K562 (cell line): ENCODE measurements around the gene MATCAP1. TPM values are rescaled to one million over a fixed set of nuclear protein-coding genes. Genes with fewer than 3 reads are reported as not detected.

ENCODE experiments used
- CBFA2T2 ChIP-seq: fragments of 450-650 bp; conservative IDR thresholded peaks from 2 replicates; pipeline ENCODE4 v1.6.1; 2017; ENCODE audit warnings: mild to moderate bottlenecking
- CBX2 ChIP-seq: fragments of 200-600 bp; sonication (generic); IDR thresholded peaks from one replicate; pipeline ENCODE4 v1.6.1; 2012; ENCODE audit warnings: mild to moderate bottlenecking, low read length, inconsistent platforms; ENCODE audit not compliant: insufficient read depth, poor library complexity, severe bottlenecking
- DIDO1 ChIP-seq: fragments of 450-650 bp; IDR thresholded peaks from 2 replicates; pipeline ENCODE4 v1.6.1; 2016; ENCODE audit warnings: low read depth, missing biosample characterization, missing genetic modification characterization
- E2F3 ChIP-seq: fragments of 250-450 bp; sonication (Bioruptor Pico); IDR thresholded peaks from 2 replicates; pipeline ENCODE4 v1.4.0; 2020; ENCODE audit warnings: mild to moderate bottlenecking
- GATA2 ChIP-seq: sonication (generic); formaldehyde crosslinking; IDR thresholded peaks from 2 replicates; pipeline ENCODE4 v1.4.0; 2020; ENCODE audit warnings: mild to moderate bottlenecking, missing genetic modification reagents
- HMGN3 ChIP-seq: IDR thresholded peaks from 2 replicates; pipeline ENCODE4 v1.6.1; 2011; ENCODE audit warnings: borderline replicate concordance, low read depth, mild to moderate bottlenecking, mixed read lengths, low read length; ENCODE audit not compliant: insufficient read length; ENCODE audit errors: extremely low read depth
- L3MBTL2 ChIP-seq: fragments of 450-650 bp; IDR thresholded peaks from 2 replicates; pipeline ENCODE4 v1.6.1; 2016; ENCODE audit warnings: mild to moderate bottlenecking, moderate library complexity
- PHB ChIP-seq: fragments of 250-450 bp; sonication (Bioruptor Pico); IDR thresholded peaks from 2 replicates; pipeline ENCODE4 v1.5.0; 2021
- PHF8 ChIP-seq: fragments of 200-600 bp; sonication (generic); IDR thresholded peaks from 2 replicates; pipeline ENCODE4 v1.6.1; 2012; ENCODE audit warnings: mixed run types, mild to moderate bottlenecking, inconsistent platforms, low read length, moderate library complexity, borderline replicate concordance
- PML ChIP-seq: IDR thresholded peaks from 2 replicates; pipeline ENCODE4 v1.6.1; 2012; ENCODE audit warnings: low read length, inconsistent platforms
- POLR3A ChIP-seq: IDR thresholded peaks from 2 replicates; pipeline ENCODE4 v1.6.1; 2011; ENCODE audit warnings: borderline replicate concordance, mild to moderate bottlenecking, moderate library complexity; ENCODE audit not compliant: insufficient read length, insufficient read depth; ENCODE audit errors: extremely low read depth
- RBFOX2 ChIP-seq: fragments of 200-400 bp; formaldehyde crosslinking; IDR thresholded peaks from 2 replicates; pipeline ENCODE4 v1.6.1; 2017; ENCODE audit warnings: low read depth, mild to moderate bottlenecking, low read length, moderate library complexity
- SIN3B ChIP-seq: fragments of 450-650 bp; IDR thresholded peaks from 2 replicates; pipeline ENCODE4 v1.6.1; 2017; ENCODE audit warnings: low read depth, mild to moderate bottlenecking, moderate library complexity
- SMAD3 ChIP-seq: fragments of 450-650 bp; formaldehyde crosslinking; conservative IDR thresholded peaks from 2 replicates; pipeline ENCODE4 v1.4.0; 2020; ENCODE audit warnings: mild to moderate bottlenecking
- SMAD4 ChIP-seq: fragments of 250-450 bp; sonication (Bioruptor Pico); conservative IDR thresholded peaks from 2 replicates; pipeline ENCODE4 v1.8.0; 2021; ENCODE audit warnings: inconsistent platforms, mild to moderate bottlenecking, moderate library complexity
- SUPT5H ChIP-seq: fragments of 450-650 bp; IDR thresholded peaks from 2 replicates; pipeline ENCODE4 v1.6.1; 2016
- TCF7L2 ChIP-seq: fragments of 150-350 bp; IDR thresholded peaks from 2 replicates; pipeline ENCODE4 v1.6.1; 2016; ENCODE audit warnings: low read depth, mild to moderate bottlenecking, low read length, moderate library complexity
- YBX1 ChIP-seq: fragments of 450-650 bp; IDR thresholded peaks from 2 replicates; pipeline ENCODE4 v1.7.1; 2016; ENCODE audit warnings: mild to moderate bottlenecking
- ZNF561 ChIP-seq: fragments of 450-650 bp; formaldehyde crosslinking; conservative IDR thresholded peaks from 2 replicates; pipeline ENCODE4 v1.4.0; 2020; ENCODE audit warnings: mild to moderate bottlenecking, moderate library complexity
- ZNF764 ChIP-seq: fragments of 250-450 bp; sonication (Bioruptor Pico); IDR thresholded peaks from 2 replicates; pipeline ENCODE4 v1.4.0; 2020; ENCODE audit warnings: low read depth, mild to moderate bottlenecking, moderate library complexity
- polyA plus RNA-seq, 8 experiments: library from polyadenylated mRNA; depleted of rRNA in 4 of 8; stranded (reverse) in 5 of 8; unstranded in 3 of 8; fragments of >200 nt; fragmentation: Nextera tagmentation in 2 of 8; fragmentation: Illumina TruSeq in 1 of 8; extraction: Ambion mirVana in 2 of 8; extraction: Trizol in 1 of 8; gene quantifications; 2 replicates each; pipeline versions ENCODE4 v1.2.1 to v1.2.3, GENCODE V29; 2011 to 2014; ENCODE audit warnings: inconsistent platforms in 1 of 8, missing spikeins in 1 of 8
- total RNA-seq, 7 experiments: library from RNA; depleted of rRNA in 6 of 7; stranded (reverse); fragments of >200 nt in 6 of 7; fragmentation: Illumina TruSeq in 2 of 7; extraction: Trizol in 2 of 7; gene quantifications; 2 replicates each; pipeline versions ENCODE4 v1.2.1 to v1.2.3, GENCODE V29; 2011 to 2021; ENCODE audit warnings: low replicate concordance in 1 of 7
- TF ChIP-seq, protein P1 (sequence below): fragments of 450-650 bp; formaldehyde crosslinking; IDR thresholded peaks from 2 replicates; pipeline ENCODE4 v1.4.0; 2022; ENCODE audit warnings: mild to moderate bottlenecking, moderate library complexity
- TF ChIP-seq, protein P2 (sequence below): fragments of 250-450 bp; sonication (Bioruptor Pico); IDR thresholded peaks from 2 replicates; pipeline ENCODE4 v1.8.0; 2022; ENCODE audit warnings: moderate library complexity, mild to moderate bottlenecking, inconsistent platforms
- TF ChIP-seq, protein P3 (sequence below): sonication (generic); formaldehyde crosslinking; IDR thresholded peaks from 2 replicates; pipeline ENCODE4 v1.8.1; 2023; ENCODE audit warnings: mild to moderate bottlenecking, missing genetic modification reagents

Gene MATCAP1
- total and polyA plus RNA-seq, 9 of the 15 experiments (the other 6 are each of a cell fraction or from before 2014, with no cell fraction given) = 3.4 to 20.5 (median 10.3) TPM

DNA sequence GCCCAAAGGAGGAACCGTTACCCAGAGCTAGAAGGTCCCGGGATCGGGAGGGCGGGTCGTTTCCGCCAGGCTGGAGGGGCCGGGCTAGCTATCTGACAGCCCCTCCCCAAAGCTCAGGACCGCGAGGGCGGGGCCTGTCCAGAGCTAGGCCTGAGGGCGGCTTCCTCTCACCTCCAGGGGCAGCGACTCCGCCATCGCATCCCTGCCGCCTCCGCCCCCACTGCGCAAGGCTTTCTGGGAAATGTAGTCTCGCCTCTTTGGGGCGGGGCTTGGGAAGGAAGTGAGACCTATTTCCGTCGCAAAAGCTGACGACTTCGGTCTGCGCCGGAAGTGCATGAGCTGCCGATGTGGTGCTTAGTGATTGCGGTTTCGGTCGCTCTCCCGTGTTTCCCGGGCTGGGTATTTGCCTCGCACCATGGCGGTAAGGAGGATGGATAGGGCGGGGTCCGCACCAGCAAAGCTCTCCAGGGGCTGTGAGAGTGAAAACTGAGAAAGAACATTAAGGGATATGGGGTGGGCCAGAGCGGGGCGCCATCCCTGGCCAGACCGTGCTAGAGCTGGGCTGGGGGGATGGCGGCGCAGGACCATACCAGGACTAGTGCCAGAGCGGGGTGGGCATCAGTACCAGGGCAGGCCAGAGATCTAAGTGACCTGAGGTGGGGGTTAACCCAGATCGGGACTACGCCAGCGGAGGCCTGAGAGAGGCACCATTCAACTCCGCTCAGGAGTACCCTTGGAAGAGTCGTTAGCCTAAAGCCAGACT lies 43.2 kb upstream of the MATCAP1 start, which contains the start of gene TMEM208 (continued):
- TF ChIP-seq, protein P1, sequence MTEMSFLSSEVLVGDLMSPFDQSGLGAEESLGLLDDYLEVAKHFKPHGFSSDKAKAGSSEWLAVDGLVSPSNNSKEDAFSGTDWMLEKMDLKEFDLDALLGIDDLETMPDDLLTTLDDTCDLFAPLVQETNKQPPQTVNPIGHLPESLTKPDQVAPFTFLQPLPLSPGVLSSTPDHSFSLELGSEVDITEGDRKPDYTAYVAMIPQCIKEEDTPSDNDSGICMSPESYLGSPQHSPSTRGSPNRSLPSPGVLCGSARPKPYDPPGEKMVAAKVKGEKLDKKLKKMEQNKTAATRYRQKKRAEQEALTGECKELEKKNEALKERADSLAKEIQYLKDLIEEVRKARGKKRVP (CRISPR knock-in tag) = no peak
- TF ChIP-seq SMAD3 (CRISPR knock-in tag) (0 out of 2 replicates have a peak, but pooled peaks have one; percentile 44), YBX1 (no peak), PHF8 (peak; percentile 84; the same call in 1 of the 2 replicates), CBX2 (no peak), ZNF764 (no peak), E2F3 (CRISPR knock-in tag) (no peak), DIDO1 (tag) (peak; percentile 97), SIN3B (peak; percentile 99), TCF7L2 (no peak), PHB (CRISPR knock-in tag) (no peak), CBFA2T2 (no peak), SUPT5H (peak; percentile 86), POLR3A (no peak), SMAD4 (no peak), ZNF561 (CRISPR knock-in tag) (no peak), L3MBTL2 (peak; percentile 40; the same call in 1 of the 2 replicates), PML (peak; percentile 77; the same call in 1 of the 2 replicates), HMGN3 (peak; percentile 87), RBFOX2 (peak; percentile 88), GATA2 (CRISPR knock-in tag) (no peak)
- TF ChIP-seq, protein P2, sequence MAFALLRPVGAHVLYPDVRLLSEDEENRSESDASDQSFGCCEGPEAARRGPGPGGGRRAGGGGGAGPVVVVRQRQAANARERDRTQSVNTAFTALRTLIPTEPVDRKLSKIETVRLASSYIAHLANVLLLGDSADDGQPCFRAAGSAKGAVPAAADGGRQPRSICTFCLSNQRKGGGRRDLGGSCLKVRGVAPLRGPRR = no peak
- TF ChIP-seq, protein P3, sequence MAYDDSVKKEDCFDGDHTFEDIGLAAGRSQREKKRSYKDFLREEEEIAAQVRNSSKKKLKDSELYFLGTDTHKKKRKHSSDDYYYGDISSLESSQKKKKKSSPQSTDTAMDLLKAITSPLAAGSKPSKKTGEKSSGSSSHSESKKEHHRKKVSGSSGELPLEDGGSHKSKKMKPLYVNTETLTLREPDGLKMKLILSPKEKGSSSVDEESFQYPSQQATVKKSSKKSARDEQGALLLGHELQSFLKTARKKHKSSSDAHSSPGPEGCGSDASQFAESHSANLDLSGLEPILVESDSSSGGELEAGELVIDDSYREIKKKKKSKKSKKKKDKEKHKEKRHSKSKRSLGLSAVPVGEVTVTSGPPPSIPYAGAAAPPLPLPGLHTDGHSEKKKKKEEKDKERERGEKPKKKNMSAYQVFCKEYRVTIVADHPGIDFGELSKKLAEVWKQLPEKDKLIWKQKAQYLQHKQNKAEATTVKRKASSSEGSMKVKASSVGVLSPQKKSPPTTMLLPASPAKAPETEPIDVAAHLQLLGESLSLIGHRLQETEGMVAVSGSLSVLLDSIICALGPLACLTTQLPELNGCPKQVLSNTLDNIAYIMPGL = no peak; the same call in 1 of the 2 replicates
